Measurements from ENCODE around the gene BCORL1. TPM values are rescaled to one million over a fixed set of nuclear protein-coding genes. Genes with fewer than 3 reads are reported as not detected.

Gene BCORL1
- total RNA-seq, 1 experiment from 2014 or later = 30.8 TPM

- TF ChIP-seq ZBTB33 (IDR thresholded peaks at IDR 0.05; ENCODE audit: extremely low read depth, insufficient replicate concordance, low read length) (no peak), EZH2phosphoT487 (IDR thresholded peaks at IDR 0.05; ENCODE audit: borderline replicate concordance) (no peak), JUND (IDR thresholded peaks at IDR 0.05) (no peak), SRF (IDR thresholded peaks at IDR 0.05; ENCODE audit: low read depth) (no peak), EZH2 (IDR thresholded peaks at IDR 0.05) (no peak)
Observed at GRCh38 chrX:130085551-130086446, 103.4 kb downstream of the BCORL1 start (continued).

GRCh38 chrX:130086447-130087206, 104.2 kb downstream of the BCORL1 start:
- H3K4me2 ChIP-seq (ENCODE audit: low read length) = no peak overlapping the region
- no TSS peak for BruUV-seq (replicated peaks)
- H3K9me3 ChIP-seq (ENCODE audit: control insufficient read depth in 1 of 2, insufficient read depth in 1 of 2, low read depth in 1 of 2, low read length in 2 of 2) = no peaks in the 10 kb centered on the region
- H3K4me3 ChIP-seq (replicated peaks in 1 of 2; ENCODE audit: low read depth in 1 of 2, low read length in 2 of 2) = no peak overlapping the region
- H3K27me3 ChIP-seq (ENCODE audit: insufficient read depth, low read length) = no peaks in the 10 kb centered on the region
- no peak for ATAC-seq
- TF ChIP-seq EGR1 (IDR thresholded peaks at IDR 0.05; ENCODE audit: low read depth) = no peak
- no peak for TF ChIP-seq EZH2phosphoT487 (IDR thresholded peaks at IDR 0.05; ENCODE audit: borderline replicate concordance)
- TF ChIP-seq FOSL1 (IDR thresholded peaks at IDR 0.05; ENCODE audit: low read depth) = no peak
- no peak for TF ChIP-seq POLR2AphosphoS5 (IDR thresholded peaks at IDR 0.05; ENCODE audit: low read depth, low read length)
- TF ChIP-seq REST (IDR thresholded peaks at IDR 0.05; ENCODE audit: low read depth) = no peak
- no peak for TF ChIP-seq CBX3 (IDR thresholded peaks at IDR 0.05; ENCODE audit: low read depth)
- no peak for TF ChIP-seq ELF1 (IDR thresholded peaks at IDR 0.05; ENCODE audit: borderline replicate concordance, low read depth)
- no peak for TF ChIP-seq CEBPB (IDR thresholded peaks at IDR 0.05; ENCODE audit: low read depth)
- TF ChIP-seq RAD21 (IDR thresholded peaks at IDR 0.05; ENCODE audit: low read depth) = no peak
- no peak for TF ChIP-seq EZH2 (IDR thresholded peaks at IDR 0.05)
- no peak for TF ChIP-seq CTCF (IDR thresholded peaks at IDR 0.05 in 2 of 3, conservative IDR thresholded peaks at IDR 0.05 in 1 of 3; ENCODE audit: borderline replicate concordance in 1 of 3, insufficient read depth in 1 of 3, low read depth in 2 of 3, low read length in 2 of 3)
- TF ChIP-seq ZFX (IDR thresholded peaks at IDR 0.05) = no peak
- H3K79me2 ChIP-seq (ENCODE audit: insufficient read depth, low read length) = peaks cover 7% of the 10 kb centered on the region
- DNase-seq (ENCODE audit: low read depth, low spot score) = no peak
- CTCF ChIA-PET = no interaction called here
- no peaks in the 10 kb centered on the region for H3K36me3 ChIP-seq (ENCODE audit: control insufficient read depth in 1 of 2, insufficient read depth in 2 of 2, low read length in 2 of 2)
- H2AFZ ChIP-seq (ENCODE audit: low read depth, low read length, poor library complexity, severe bottlenecking) = no peak overlapping the region
- H3K27ac ChIP-seq (ENCODE audit: low read depth, low read length) = no peak overlapping the region
- no peaks in the 10 kb centered on the region for H4K20me1 ChIP-seq (ENCODE audit: insufficient read depth)
- H3K4me1 ChIP-seq (ENCODE audit: control insufficient read depth in 1 of 2, insufficient read depth in 2 of 2, low read length in 2 of 2) = peaks cover 0 to 11% of the 10 kb centered on the region in 2 experiments; a peak in 1 of 4 replicates
- H3K9me2 ChIP-seq (ENCODE audit: insufficient read depth) = no peaks in the 10 kb centered on the region
- RAD21 ChIA-PET (ENCODE audit: low non-redundant PET in 1 of 2, low total read pairs in 2 of 2, uncharacterized antibody in 2 of 2, unreplicated experiment in 2 of 2) = no interaction called here
- H3K9ac ChIP-seq (ENCODE audit: low read length) = no peak overlapping the region
- intact Hi-C loops (cut with micrococcal nuclease) = no loop called here
- POLR2A ChIA-PET = no interaction called here
